ENCODE data around the gene RTN4R. TPM values are rescaled to one million over a fixed set of nuclear protein-coding genes. Genes with fewer than 3 reads are reported as not detected.
"Not testable (repeated sequence)": the region's sequence is repeated elsewhere in the genome, so short reads cannot be mapped to it uniquely, and the experiment has no call there.

The RTN4R gene
- total and polyA plus RNA-seq, 8 donors: 3.7 to 10.9 (median 6.8) TPM

DNA sequence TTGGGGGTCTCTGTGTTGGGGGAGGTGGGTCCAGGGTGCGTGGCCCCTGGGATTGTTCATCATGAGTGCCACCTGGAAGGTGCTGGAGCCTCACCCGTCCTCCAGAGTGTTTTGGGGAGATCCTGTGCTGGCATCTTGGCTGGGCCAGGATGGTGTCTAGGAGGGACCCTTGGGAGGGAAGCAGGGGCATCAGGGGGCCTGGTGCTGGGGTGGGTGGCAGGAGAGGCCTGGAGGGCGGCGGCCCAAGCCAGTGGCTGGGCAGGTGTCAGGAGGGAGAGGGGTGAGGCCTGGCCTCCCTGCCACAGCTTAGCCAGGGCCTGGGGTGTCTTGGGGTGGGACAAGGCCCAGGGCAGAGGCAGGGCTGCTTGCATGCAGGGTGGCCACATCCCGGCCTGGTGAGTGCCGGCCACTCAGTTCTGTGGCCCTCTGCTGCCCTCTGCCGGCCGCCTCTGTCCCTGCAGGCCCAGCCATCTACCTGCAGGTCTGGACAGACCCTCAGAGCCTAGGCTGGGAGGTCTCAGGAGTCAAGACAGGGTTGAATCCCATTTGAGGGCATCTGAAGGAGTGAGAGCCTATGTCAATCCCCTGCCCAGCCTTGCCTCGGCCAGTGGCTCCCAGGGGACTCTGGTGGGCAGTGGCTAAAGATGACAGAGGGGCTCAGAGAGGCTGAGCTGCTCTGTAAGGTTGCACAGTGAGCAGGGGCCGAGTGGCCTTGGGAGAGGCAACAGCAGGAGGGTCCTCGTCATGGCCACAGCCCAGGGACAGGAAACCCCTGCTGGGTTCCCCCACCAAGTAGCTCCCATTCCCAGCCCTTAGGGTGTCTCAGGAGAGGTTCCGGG is 17.6 kb upstream of the RTN4R start:
- H3K4me3 ChIP-seq, H3K9me3 ChIP-seq, H3K27ac ChIP-seq, H3K4me1 ChIP-seq, H3K36me3 ChIP-seq: not testable (repeated sequence)
- intact Hi-C loops (cut with DNase I): loop anchor here (2.0 to 10.0 kb wide), 2 partner anchors 129 to 131 kb away; partner anchors contain the start of gene CCDC188 (in 1 of the 2)
- ATAC-seq: peak; percentile 97
- TF ChIP-seq, protein P1, sequence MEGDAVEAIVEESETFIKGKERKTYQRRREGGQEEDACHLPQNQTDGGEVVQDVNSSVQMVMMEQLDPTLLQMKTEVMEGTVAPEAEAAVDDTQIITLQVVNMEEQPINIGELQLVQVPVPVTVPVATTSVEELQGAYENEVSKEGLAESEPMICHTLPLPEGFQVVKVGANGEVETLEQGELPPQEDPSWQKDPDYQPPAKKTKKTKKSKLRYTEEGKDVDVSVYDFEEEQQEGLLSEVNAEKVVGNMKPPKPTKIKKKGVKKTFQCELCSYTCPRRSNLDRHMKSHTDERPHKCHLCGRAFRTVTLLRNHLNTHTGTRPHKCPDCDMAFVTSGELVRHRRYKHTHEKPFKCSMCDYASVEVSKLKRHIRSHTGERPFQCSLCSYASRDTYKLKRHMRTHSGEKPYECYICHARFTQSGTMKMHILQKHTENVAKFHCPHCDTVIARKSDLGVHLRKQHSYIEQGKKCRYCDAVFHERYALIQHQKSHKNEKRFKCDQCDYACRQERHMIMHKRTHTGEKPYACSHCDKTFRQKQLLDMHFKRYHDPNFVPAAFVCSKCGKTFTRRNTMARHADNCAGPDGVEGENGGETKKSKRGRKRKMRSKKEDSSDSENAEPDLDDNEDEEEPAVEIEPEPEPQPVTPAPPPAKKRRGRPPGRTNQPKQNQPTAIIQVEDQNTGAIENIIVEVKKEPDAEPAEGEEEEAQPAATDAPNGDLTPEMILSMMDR (IDR thresholded peaks at IDR 0.05): peak; percentile 82 to 87
- peak; percentile 42 to 94 (median 75) for DNase-seq
- H3K27me3 ChIP-seq: peaks cover 0 to 15% of the 10 kb centered on the region in 2 donors

DNA sequence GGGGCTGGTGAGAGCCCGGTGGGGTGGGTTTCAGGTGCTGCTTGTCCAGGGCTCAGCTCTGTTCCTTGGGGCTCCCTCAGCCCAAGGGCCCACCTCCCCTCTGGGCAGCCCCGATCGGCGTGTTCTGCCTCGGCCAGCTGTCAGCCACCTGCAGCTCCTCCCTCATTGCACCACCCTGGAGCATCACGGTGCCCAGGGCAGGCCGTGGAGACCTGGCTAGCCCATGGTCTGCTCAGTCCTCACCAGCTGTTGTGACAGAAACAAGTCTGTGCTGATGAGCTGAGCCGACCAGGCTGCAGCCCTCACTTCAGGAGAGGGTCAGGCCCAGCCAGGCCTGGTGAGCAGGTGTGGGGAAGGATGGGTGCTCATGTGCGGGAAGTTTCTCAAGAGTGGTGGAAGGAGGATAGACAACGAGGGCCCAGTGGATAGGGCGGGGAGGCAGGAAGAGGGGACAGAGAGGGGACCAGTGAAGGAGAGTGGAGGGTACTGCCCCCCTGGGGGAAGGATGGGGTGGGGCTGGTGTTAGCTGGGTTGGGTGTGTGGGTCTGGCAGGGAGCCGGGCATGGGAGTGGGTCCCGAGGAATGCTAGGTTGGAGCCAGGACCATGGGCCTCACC is 16.5 kb upstream of the RTN4R start:
- no peak for ATAC-seq

DNA sequence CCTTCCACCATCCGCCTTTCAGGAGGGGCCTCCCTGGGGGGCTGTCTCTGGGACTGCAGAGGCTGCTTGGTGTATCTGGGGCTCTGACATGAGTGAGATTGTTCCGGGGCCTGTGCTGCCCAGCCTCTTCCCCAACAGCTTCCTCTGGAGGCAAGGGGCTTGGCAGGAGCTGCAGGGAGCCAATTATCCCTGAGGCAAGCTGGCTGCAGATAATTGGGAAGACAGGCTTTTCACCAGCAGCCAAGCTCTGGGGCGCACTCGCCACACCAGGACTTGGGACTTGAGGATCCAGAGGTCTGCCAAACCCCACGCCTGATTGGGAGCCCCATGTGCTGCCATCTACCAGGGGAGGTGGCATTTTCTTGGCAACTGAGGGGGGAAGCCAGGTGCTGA is 15.6 kb upstream of the RTN4R start:
- ATAC-seq: no peak
- Histone ChIP-seq H3K27ac (no peak overlapping the region), H3K4me3 (no peak overlapping the region), H3K9me3 (no peaks in the 10 kb centered on the region), H3K4me1 (no peaks in the 10 kb centered on the region), H3K36me3 (no peaks in the 10 kb centered on the region), H3K27me3 (peaks cover 0 to 2% of the 10 kb centered on the region in 2 donors)
- intact Hi-C loops (cut with DNase I): loop anchor here (2.0 to 10.0 kb wide), 2 partner anchors 127 to 129 kb away; partner anchors contain the start of gene CCDC188 (in 1 of the 2)
- DNase-seq: no peak
- TF ChIP-seq, protein P1 (IDR thresholded peaks at IDR 0.05): no peak

More for the DNA sequence above, 16.5 kb upstream of the RTN4R start:
- Histone ChIP-seq H3K9me3 (no peaks in the 10 kb centered on the region), H3K27ac (no peak overlapping the region), H3K4me1 (no peaks in the 10 kb centered on the region), H3K4me3 (no peak overlapping the region), H3K27me3 (peaks cover 0 to 6% of the 10 kb centered on the region in 2 donors), H3K36me3 (no peaks in the 10 kb centered on the region)
- TF ChIP-seq, protein P1 (IDR thresholded peaks at IDR 0.05): no peak
- no peak for DNase-seq
- intact Hi-C loops (cut with DNase I): loop anchor here (2.0 to 10.0 kb wide), 2 partner anchors 128 to 130 kb away; partner anchors contain the start of gene CCDC188 (in 1 of the 2)

DNA sequence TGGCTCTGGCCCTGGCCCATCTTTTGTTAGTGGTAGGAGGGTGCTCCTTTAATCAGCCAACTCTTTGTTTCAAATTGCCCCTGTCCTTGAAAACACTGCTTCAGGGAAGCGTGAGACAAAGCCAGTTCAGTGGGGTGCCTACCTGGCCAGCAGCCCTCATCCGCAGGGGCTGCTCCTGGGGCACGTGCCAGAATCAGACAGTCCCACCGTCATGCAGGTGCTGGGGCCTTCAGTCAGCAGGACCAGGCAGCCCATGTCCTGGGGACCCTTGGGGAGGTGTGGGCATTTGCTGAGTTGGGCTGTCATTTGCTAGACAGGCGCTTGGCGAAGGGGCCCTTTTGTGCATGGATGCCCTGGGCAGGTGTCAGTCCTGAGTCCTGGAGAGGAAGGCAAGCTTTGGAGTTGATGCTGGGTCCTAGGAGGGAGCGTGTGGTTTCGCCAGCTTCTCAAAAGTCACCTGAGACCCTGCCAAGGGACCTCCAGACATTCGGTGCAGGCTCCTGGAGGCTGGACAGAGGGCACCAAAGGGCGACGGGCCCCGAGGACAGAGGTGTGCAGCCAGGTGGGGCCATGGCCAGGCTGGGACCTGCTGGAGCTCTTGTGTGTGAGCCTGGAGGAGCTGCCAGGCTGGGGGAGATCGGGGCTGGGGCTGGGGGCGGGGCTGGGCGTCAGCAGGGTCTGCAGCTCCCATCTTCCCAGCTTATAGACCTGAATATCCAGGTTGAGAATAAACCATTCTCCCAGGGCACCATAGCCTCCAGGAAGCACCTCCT is 15.0 kb upstream of the RTN4R start:
- ATAC-seq (no peak), DNase-seq (no peak)
- Histone ChIP-seq H3K4me3 (no peak overlapping the region), H3K9me3 (no peaks in the 10 kb centered on the region), H3K36me3 (no peaks in the 10 kb centered on the region), H3K27me3 (no peaks in the 10 kb centered on the region), H3K4me1 (no peaks in the 10 kb centered on the region), H3K27ac (no peak overlapping the region)
- intact Hi-C loops (cut with DNase I): loop anchor here in 1 of 2 donors (10.0 kb wide), 1 partner anchor 128 kb away; the partner anchor contains the start of gene CCDC188
- TF ChIP-seq, protein P1 (IDR thresholded peaks at IDR 0.05): no peak

Data from left lung (tissue), 10 donors.